ENCODE data around the gene CTXND1. TPM values are rescaled to one million over a fixed set of nuclear protein-coding genes. Genes with fewer than 3 reads are reported as not detected.
"Not testable (repeated sequence)": the region's sequence is repeated elsewhere in the genome, so short reads cannot be mapped to it uniquely, and the experiment has no call there.

The CTXND1 gene
- not detected in 2 replicates for total RNA-seq

- H3K27ac Mint-ChIP-seq: no peak within 1 kb of the TSS
- no peaks in the 10 kb centered on the region for H3K36me3 Mint-ChIP-seq (ENCODE audit: low read depth)
- H3K27me3 Mint-ChIP-seq (ENCODE audit: low read depth): peaks cover 70% of the 10 kb centered on the region
- DNase-seq (ENCODE audit: low spot score): no peak
- H3K9me3 Mint-ChIP-seq: no peaks in the 10 kb centered on the region
- H3K4me1 Mint-ChIP-seq (ENCODE audit: low read depth): peaks cover 2% of the 10 kb centered on the region
- no peak within 1 kb of the TSS for H3K4me3 Mint-ChIP-seq (ENCODE audit: low read depth)
- intact Hi-C loops (cut with micrococcal nuclease): no loop called here
These were observed at the start of gene CTXND1 for GRCh38 chr15:80252121-80252518. CTXND1 (minus strand) TSS chr15:80252213; CDS start chr15:80201949, 50,264 bp downstream.

- no peaks in the 10 kb centered on the region for H3K36me3 Mint-ChIP-seq (ENCODE audit: low read depth)
- H3K9me3 Mint-ChIP-seq: no peaks in the 10 kb centered on the region
- DNase-seq (ENCODE audit: low spot score): no peak
- H3K4me3 Mint-ChIP-seq (ENCODE audit: low read depth): no peak overlapping the region
- no peaks in the 10 kb centered on the region for H3K4me1 Mint-ChIP-seq (ENCODE audit: low read depth)
- intact Hi-C loops (cut with micrococcal nuclease): no loop called here
- no peak overlapping the region for H3K27ac Mint-ChIP-seq
- peaks cover 15% of the 10 kb centered on the region for H3K27me3 Mint-ChIP-seq (ENCODE audit: low read depth)
These were observed 49.5 kb upstream of the CTXND1 start for GRCh38 chr15:80301472-80301871.

DNA sequence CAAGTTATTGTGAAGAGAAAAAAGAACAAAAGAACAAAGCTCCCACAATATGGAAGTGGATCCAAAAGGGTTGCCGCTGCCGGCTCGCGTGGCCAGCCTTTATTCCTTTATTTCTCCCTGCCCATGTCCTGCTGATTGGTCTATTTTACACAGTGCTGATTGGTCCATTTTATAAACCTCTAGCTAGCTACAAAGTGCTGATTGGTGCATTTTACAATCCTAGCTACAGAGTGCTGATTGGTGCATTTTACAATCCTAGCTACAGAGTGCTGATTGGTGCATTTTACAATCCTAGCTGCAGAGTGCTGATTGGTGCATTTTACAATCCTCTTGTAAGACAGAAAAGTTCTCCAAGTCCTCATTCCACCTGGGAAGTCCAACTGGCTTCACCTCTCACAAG is 43.8 kb upstream of the CTXND1 start:
- H3K9me3 Mint-ChIP-seq; DNase-seq (ENCODE audit: low spot score): not testable (repeated sequence)

DNA sequence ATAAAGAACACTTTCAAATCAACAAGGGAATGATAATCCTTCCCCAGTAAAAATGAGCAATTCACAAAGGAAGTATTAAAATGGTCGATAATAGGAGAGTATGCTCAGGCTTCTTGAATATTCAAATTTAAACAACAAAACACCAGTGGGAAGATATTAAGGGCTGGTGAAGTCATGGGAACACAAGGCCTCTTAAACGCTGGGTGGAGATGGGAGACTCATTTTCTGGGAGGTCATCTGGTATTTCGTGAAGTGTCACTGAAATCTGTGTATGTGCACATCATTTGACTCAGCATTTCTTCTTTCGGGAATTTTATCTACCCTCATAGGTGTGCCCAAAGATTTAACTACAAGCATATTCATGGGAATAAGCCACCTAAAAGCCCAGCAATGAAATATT is 40.1 kb upstream of the CTXND1 start:
- H3K4me1 Mint-ChIP-seq (ENCODE audit: low read depth): peaks cover 2% of the 10 kb centered on the region
- H3K36me3 Mint-ChIP-seq (ENCODE audit: low read depth): no peaks in the 10 kb centered on the region
- no peak overlapping the region for H3K27ac Mint-ChIP-seq
- no peaks in the 10 kb centered on the region for H3K9me3 Mint-ChIP-seq
- H3K27me3 Mint-ChIP-seq (ENCODE audit: low read depth): peaks cover 8% of the 10 kb centered on the region
- H3K4me3 Mint-ChIP-seq (ENCODE audit: low read depth): no peak overlapping the region
- DNase-seq (ENCODE audit: low spot score): no peak
- intact Hi-C loops (cut with micrococcal nuclease): no loop called here

More for the DNA sequence above, 43.8 kb upstream of the CTXND1 start:
- intact Hi-C loops (cut with micrococcal nuclease); H3K4me1 Mint-ChIP-seq (ENCODE audit: low read depth); H3K36me3 Mint-ChIP-seq (ENCODE audit: low read depth); H3K27ac Mint-ChIP-seq; H3K4me3 Mint-ChIP-seq (ENCODE audit: low read depth): not testable (repeated sequence)
- peaks cover 11% of the 10 kb centered on the region for H3K27me3 Mint-ChIP-seq (ENCODE audit: low read depth)

GRCh38 chr15:80290891-80291290 is 38.9 kb upstream of the CTXND1 start:
- H3K4me3 Mint-ChIP-seq (ENCODE audit: low read depth); DNase-seq (ENCODE audit: low spot score); H3K9me3 Mint-ChIP-seq; intact Hi-C loops (cut with micrococcal nuclease); H3K4me1 Mint-ChIP-seq (ENCODE audit: low read depth); H3K36me3 Mint-ChIP-seq (ENCODE audit: low read depth); H3K27ac Mint-ChIP-seq: not testable (repeated sequence)
- H3K27me3 Mint-ChIP-seq (ENCODE audit: low read depth): peaks cover 10% of the 10 kb centered on the region

DNA sequence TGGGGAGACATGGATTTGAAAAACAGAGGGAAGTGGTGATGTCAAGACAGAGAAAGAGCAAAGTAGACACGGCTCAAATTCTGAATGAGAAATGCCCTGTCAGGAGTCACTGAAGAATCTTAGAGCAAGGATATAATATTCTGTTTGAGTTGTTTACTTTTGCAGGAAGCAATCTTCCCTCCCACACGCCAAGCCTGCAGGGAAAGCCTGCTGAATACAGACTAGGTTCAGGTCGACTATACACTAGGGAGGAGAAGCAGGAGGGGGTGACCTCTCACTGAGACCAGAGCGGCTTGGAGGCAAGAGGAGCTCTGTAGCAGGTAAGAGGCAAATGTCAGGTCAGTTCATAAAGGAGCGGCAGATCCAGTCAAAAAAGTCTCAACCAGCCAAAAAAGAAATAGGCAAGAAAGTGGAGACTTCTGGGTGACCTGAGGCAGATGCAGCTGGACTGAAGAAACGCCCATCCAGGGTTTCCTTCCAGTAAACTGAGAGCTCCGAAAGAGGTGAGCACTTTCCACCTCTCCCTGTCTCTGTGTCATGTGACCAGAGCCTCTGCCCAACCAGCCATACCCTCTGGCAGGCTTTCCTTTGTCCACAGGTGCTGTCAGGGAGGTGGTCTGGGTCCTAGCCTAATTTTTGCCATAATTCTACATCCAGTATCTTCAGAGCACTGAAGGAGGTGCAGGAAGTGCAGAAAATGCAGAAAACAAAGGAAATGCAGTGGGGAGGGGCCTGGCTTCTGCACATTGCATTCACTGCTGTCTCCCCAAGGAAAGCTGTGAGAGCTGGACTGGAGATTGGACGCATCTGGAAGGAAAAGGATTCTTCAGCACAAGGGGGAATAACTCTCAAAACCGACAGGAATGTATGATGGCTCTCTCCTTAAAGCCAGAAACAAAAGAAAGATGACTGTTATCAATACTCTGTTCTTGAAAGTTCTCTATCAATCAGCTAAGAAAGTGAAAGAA is 37.8 kb upstream of the CTXND1 start:
- Mint-ChIP-seq H3K27ac (no peak overlapping the region), H3K4me3 (ENCODE audit: low read depth) (no peak overlapping the region), H3K27me3 (ENCODE audit: low read depth) (peaks cover 10% of the 10 kb centered on the region), H3K9me3 (no peaks in the 10 kb centered on the region), H3K4me1 (ENCODE audit: low read depth) (peaks cover 2% of the 10 kb centered on the region), H3K36me3 (ENCODE audit: low read depth) (no peaks in the 10 kb centered on the region)
- intact Hi-C loops (cut with micrococcal nuclease): no loop called here
- DNase-seq (ENCODE audit: low spot score): no peak

DNA sequence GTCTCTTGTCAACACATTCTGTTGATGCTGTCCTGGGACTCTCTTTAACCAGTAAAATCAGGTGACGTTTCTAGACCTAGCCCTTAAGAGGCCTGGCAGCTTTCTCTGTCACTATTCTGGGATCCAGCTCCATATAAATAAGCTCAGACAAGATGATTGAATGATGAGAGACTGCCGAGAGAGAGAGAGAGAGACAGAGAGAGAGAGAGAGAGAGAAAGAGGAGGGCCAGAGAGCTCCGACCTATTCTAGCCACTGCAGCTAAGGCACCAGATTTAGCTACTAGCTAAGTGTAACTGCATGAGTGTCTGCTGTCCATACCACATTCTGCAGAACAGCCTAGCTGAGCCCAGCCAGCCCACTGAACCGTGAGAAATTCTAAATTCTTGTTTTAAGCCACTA is 36.1 kb upstream of the CTXND1 start:
- intact Hi-C loops (cut with micrococcal nuclease): no loop called here

GRCh38 chr15:80286055-80286454 is 34.0 kb upstream of the CTXND1 start:
- H3K36me3 Mint-ChIP-seq (ENCODE audit: low read depth): no peaks in the 10 kb centered on the region
- intact Hi-C loops (cut with micrococcal nuclease): no loop called here
- no peak for DNase-seq (ENCODE audit: low spot score)
- H3K4me1 Mint-ChIP-seq (ENCODE audit: low read depth): peaks cover 2% of the 10 kb centered on the region
- H3K27ac Mint-ChIP-seq: no peak overlapping the region
- peaks cover 10% of the 10 kb centered on the region for H3K27me3 Mint-ChIP-seq (ENCODE audit: low read depth)
- no peak overlapping the region for H3K4me3 Mint-ChIP-seq (ENCODE audit: low read depth)
- no peaks in the 10 kb centered on the region for H3K9me3 Mint-ChIP-seq

More for the DNA sequence above, 36.1 kb upstream of the CTXND1 start:
- Mint-ChIP-seq H3K27me3 (ENCODE audit: low read depth) (peaks cover 10% of the 10 kb centered on the region), H3K4me3 (ENCODE audit: low read depth) (no peak overlapping the region), H3K36me3 (ENCODE audit: low read depth) (no peaks in the 10 kb centered on the region), H3K27ac (no peak overlapping the region), H3K9me3 (no peaks in the 10 kb centered on the region), H3K4me1 (ENCODE audit: low read depth) (peaks cover 2% of the 10 kb centered on the region)
- no peak for DNase-seq (ENCODE audit: low spot score)

- Mint-ChIP-seq H3K4me3 (ENCODE audit: low read depth) (no peak overlapping the region), H3K36me3 (ENCODE audit: low read depth) (no peaks in the 10 kb centered on the region), H3K9me3 (no peaks in the 10 kb centered on the region), H3K4me1 (ENCODE audit: low read depth) (peaks cover 2% of the 10 kb centered on the region), H3K27me3 (ENCODE audit: low read depth) (peaks cover 10% of the 10 kb centered on the region), H3K27ac (no peak overlapping the region)
- intact Hi-C loops (cut with micrococcal nuclease): no loop called here
- DNase-seq (ENCODE audit: low spot score): no peak
These were observed 33.4 kb upstream of the CTXND1 start for GRCh38 chr15:80285379-80285778.

GRCh38 chr15:80283531-80283930 is 31.5 kb upstream of the CTXND1 start:
- Mint-ChIP-seq H3K4me3 (ENCODE audit: low read depth) (no peak overlapping the region), H3K4me1 (ENCODE audit: low read depth) (no peaks in the 10 kb centered on the region), H3K36me3 (ENCODE audit: low read depth) (no peaks in the 10 kb centered on the region), H3K27ac (no peak overlapping the region), H3K27me3 (ENCODE audit: low read depth) (peaks cover 3% of the 10 kb centered on the region), H3K9me3 (no peaks in the 10 kb centered on the region)
- intact Hi-C loops (cut with micrococcal nuclease): no loop called here
- no peak for DNase-seq (ENCODE audit: low spot score)

DNA sequence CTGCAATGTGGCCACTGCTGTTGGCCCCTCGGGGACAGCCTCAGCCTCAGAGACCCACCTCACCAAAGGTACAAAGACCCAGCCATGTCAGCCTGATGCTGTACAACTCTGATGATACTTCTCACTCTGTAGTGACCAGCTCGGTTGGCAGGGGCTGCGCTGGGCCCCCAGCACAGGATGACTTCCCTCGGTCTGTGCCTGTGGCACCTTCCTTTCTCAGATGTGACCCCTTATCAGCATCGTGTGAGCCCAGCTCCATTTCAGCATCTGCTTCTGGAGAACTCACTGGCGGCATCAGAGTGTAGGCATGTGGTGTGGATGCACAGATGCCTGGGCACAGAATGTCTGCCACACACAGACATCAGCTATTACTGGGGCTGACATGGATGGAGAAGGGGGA is 25.1 kb upstream of the CTXND1 start:
- DNase-seq (ENCODE audit: low spot score): no peak
- H3K4me1 Mint-ChIP-seq (ENCODE audit: low read depth): no peaks in the 10 kb centered on the region
- H3K27ac Mint-ChIP-seq: no peak overlapping the region
- H3K27me3 Mint-ChIP-seq (ENCODE audit: low read depth): peaks cover 2% of the 10 kb centered on the region
- H3K9me3 Mint-ChIP-seq: no peaks in the 10 kb centered on the region
- no peak overlapping the region for H3K4me3 Mint-ChIP-seq (ENCODE audit: low read depth)
- no peaks in the 10 kb centered on the region for H3K36me3 Mint-ChIP-seq (ENCODE audit: low read depth)
- intact Hi-C loops (cut with micrococcal nuclease): no loop called here

DNA sequence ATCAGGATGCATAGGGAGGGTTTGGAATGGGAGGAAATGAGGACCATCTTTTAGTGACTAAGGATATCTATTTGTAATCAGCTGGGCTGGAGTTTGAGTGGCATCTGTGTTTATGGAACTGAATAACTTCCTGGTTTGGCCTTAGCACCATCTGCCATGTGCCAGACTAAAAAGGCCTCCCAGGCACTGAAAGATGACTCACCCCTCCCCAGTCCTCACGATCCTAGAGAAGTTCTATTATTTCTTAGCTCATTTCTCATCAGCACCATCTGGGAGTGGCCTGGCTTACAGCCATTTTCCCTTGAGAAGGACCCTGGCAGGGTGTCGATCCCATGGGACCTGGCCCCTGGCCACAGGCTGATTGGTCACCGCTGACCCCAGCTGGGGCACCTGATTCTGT is 23.9 kb upstream of the CTXND1 start:
- Mint-ChIP-seq H3K4me1 (ENCODE audit: low read depth) (no peaks in the 10 kb centered on the region), H3K9me3 (no peaks in the 10 kb centered on the region), H3K36me3 (ENCODE audit: low read depth) (no peaks in the 10 kb centered on the region), H3K4me3 (ENCODE audit: low read depth) (no peak overlapping the region), H3K27me3 (ENCODE audit: low read depth) (peaks cover 2% of the 10 kb centered on the region), H3K27ac (no peak overlapping the region)
- DNase-seq (ENCODE audit: low spot score): no peak
- intact Hi-C loops (cut with micrococcal nuclease): no loop called here

DNA sequence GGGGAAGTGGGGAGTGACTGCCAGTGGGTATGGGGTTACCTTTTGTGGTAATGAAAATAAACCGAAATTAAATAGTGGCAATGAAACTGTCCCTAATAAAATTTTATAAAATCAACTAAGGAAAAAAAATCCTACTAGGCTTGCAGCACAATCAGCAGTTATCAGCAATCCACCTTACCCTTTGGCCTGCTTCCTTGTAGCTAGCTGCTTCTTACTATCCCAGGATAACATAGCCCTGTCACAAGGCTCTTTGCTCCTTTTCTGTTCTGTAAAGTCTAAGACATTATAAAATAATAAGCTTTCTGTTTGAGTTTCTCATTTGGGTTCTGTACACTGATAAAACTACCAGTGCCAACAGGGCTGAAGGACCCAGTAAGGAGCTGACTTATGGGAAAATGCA is 23.0 kb upstream of the CTXND1 start:
- H3K27ac Mint-ChIP-seq: no peak overlapping the region
- H3K9me3 Mint-ChIP-seq: no peaks in the 10 kb centered on the region
- H3K4me1 Mint-ChIP-seq (ENCODE audit: low read depth): no peaks in the 10 kb centered on the region
- no peak for DNase-seq (ENCODE audit: low spot score)
- no peaks in the 10 kb centered on the region for H3K36me3 Mint-ChIP-seq (ENCODE audit: low read depth)
- intact Hi-C loops (cut with micrococcal nuclease): no loop called here
- H3K4me3 Mint-ChIP-seq (ENCODE audit: low read depth): no peak overlapping the region
- H3K27me3 Mint-ChIP-seq (ENCODE audit: low read depth): peaks cover 2% of the 10 kb centered on the region
